Stimulated activated CD8-positive, alpha-beta memory T cell treated with anti-CD3 and anti-CD28 coated beads, Interleukin-2, amount 100 ng/mL, for 1 hour (primary cell): ENCODE results near the gene ASTN2.

Source experiments
- DNase-seq, 2 donors: peaks; one replicate each; pipeline ENCODE4 v3.0.0-alpha.2; 2020; ENCODE audit warnings: low read depth in 2 of 2

Gene ASTN2

GRCh38 chr9:116800885-116801284, 614.0 kb downstream of the ASTN2 start:
- DNase-seq = no peak

- DNase-seq = no peak
Observed at GRCh38 chr9:116800074-116800473, 614.8 kb downstream of the ASTN2 start.

GRCh38 chr9:116798521-116798920, 616.3 kb downstream of the ASTN2 start:
- no peak for DNase-seq

GRCh38 chr9:116797276-116797675, 617.6 kb downstream of the ASTN2 start:
- DNase-seq = no peak

- DNase-seq = no peak
Observed at GRCh38 chr9:116796669-116797068, 618.2 kb downstream of the ASTN2 start.

- no peak for DNase-seq
Observed at GRCh38 chr9:116795821-116796220, 619.0 kb downstream of the ASTN2 start.

GRCh38 chr9:116792271-116792670, 622.6 kb downstream of the ASTN2 start:
- DNase-seq = no peak

GRCh38 chr9:116791326-116791725, 623.5 kb downstream of the ASTN2 start:
- no peak for DNase-seq

- no peak for DNase-seq
Observed at GRCh38 chr9:116789081-116789480, 625.8 kb downstream of the ASTN2 start.

GRCh38 chr9:116786737-116787136, 628.1 kb downstream of the ASTN2 start:
- DNase-seq = no peak

- DNase-seq = no peak
Observed at GRCh38 chr9:116777116-116777515, 637.7 kb downstream of the ASTN2 start.

- DNase-seq = no peak
Observed at GRCh38 chr9:116774421-116775180, 640.3 kb downstream of the ASTN2 start.

GRCh38 chr9:116767219-116767618, 647.6 kb downstream of the ASTN2 start:
- DNase-seq = no peak

- no peak for DNase-seq
Observed at GRCh38 chr9:116765011-116765410, 649.8 kb downstream of the ASTN2 start.

GRCh38 chr9:116763770-116764169, 651.1 kb downstream of the ASTN2 start:
- DNase-seq = no peak

GRCh38 chr9:116760636-116761035, 654.2 kb downstream of the ASTN2 start:
- DNase-seq = no peak

GRCh38 chr9:116757030-116757429, 657.8 kb downstream of the ASTN2 start:
- DNase-seq = no peak

- DNase-seq = no peak
Observed at GRCh38 chr9:116753389-116753788, 661.5 kb downstream of the ASTN2 start.

GRCh38 chr9:116750510-116750909, 664.3 kb downstream of the ASTN2 start:
- no peak for DNase-seq

GRCh38 chr9:116749772-116750171, 665.1 kb downstream of the ASTN2 start:
- DNase-seq = no peak

GRCh38 chr9:116749176-116749575, 665.7 kb downstream of the ASTN2 start:
- no peak for DNase-seq

GRCh38 chr9:116741742-116742141, 673.1 kb downstream of the ASTN2 start:
- DNase-seq = no peak

GRCh38 chr9:116741086-116741740, 673.6 kb downstream of the ASTN2 start:
- no peak for DNase-seq
